Epithelial cell of esophagus (primary cell): Measurements from ENCODE around the gene CENPN.

ENCODE experiments used
- DNase-seq: peaks from one replicate; pipeline ENCODE4 v3.0.0; 2010; ENCODE audit warnings: low read depth
- H3K4me3 ChIP-seq: 2 replicates; pipeline ENCODE4 v1.5.1; 2011; ENCODE audit warnings: mild to moderate bottlenecking, low read length, control low read depth
- CTCF ChIP-seq: IDR thresholded peaks from 2 replicates; pipeline ENCODE4 v1.5.1; 2011; ENCODE audit warnings: low read depth, mild to moderate bottlenecking, low read length, control low read depth, inconsistent platforms; ENCODE audit not compliant: insufficient read depth; ENCODE audit errors: missing control alignments

Gene CENPN

GRCh38 chr16:81006813-81007695 is at the start of gene CENPN, which contains the start of gene CMC2:
TSS of gene CENPN (plus strand) at chr16:81007214. CDS start at chr16:81011940, 4,726 bp downstream.
TSS of gene CMC2 (minus strand) at chr16:81006885. CDS start at chr16:80997394, 9,491 bp downstream.
- H3K4me3 ChIP-seq: peak within 1 kb of the TSS; percentile 86
- peak; percentile 99 for DNase-seq
- peak; percentile 10 for TF ChIP-seq CTCF

GRCh38 chr16:80958284-80958683 is 48.7 kb upstream of the CENPN start:
- DNase-seq: no peak
- H3K4me3 ChIP-seq: no peak overlapping the region
- no peak for TF ChIP-seq CTCF

GRCh38 chr16:80962879-80963278 is 44.1 kb upstream of the CENPN start:
- TF ChIP-seq CTCF: no peak
- H3K4me3 ChIP-seq: no peak overlapping the region
- no peak for DNase-seq

- H3K4me3 ChIP-seq: no peak overlapping the region
- no peak for TF ChIP-seq CTCF
- no peak for DNase-seq
These were observed 42.7 kb upstream of the CENPN start for GRCh38 chr16:80964351-80964750.

- no peak for TF ChIP-seq CTCF
- DNase-seq: peak; percentile 68
- H3K4me3 ChIP-seq: no peak overlapping the region
These were observed 40.4 kb upstream of the CENPN start for GRCh38 chr16:80966617-80967016.

- DNase-seq: peak; percentile 67
- TF ChIP-seq CTCF: no peak
- H3K4me3 ChIP-seq: no peak overlapping the region
These were observed 38.5 kb upstream of the CENPN start for GRCh38 chr16:80968386-80969113.
